Left lung (tissue), 10 donors: Measurements from ENCODE around the gene ZCWPW1. TPM values are rescaled to one million over a fixed set of nuclear protein-coding genes. Genes with fewer than 3 reads are reported as not detected.
A peak's percentile ranks its signal among the peaks of the same experiment; 100 is the strongest.
"Not testable (repeated sequence)": the region's sequence is repeated elsewhere in the genome, so short reads cannot be mapped to it uniquely, and the experiment has no call there.

Source experiments
- ATAC-seq: fragments of 200-7000 bp; cut with Tn5 transposase; one replicate; pipeline ENCODE4 v1.9.1; 2020; ENCODE audit warnings: moderate library complexity
- DNase-seq, 4 donors: peaks; one replicate each; pipeline ENCODE4 v3.0.0-alpha.2; 2013 to 2020
- H3K27ac ChIP-seq, 2 donors: fragments of 200-600 bp; sonication (generic) in 1 of 2; one replicate each; pipeline versions ENCODE4 v1.5.0 to v1.8.0; 2020 to 2021
- H3K27me3 ChIP-seq, 2 donors: fragments of 200-600 bp; sonication (generic) in 1 of 2; one replicate each; pipeline versions ENCODE4 v1.5.0 to v1.8.0; 2020 to 2021
- H3K36me3 ChIP-seq, 2 donors: fragments of 200-600 bp; sonication (generic) in 1 of 2; one replicate each; pipeline versions ENCODE4 v1.5.0 to v1.8.0; 2020 to 2021
- H3K4me1 ChIP-seq, 2 donors: fragments of 200-600 bp; one replicate each; pipeline ENCODE4 v1.8.0; 2021
- H3K4me3 ChIP-seq, 2 donors: fragments of 200-600 bp; sonication (generic) in 1 of 2; one replicate each; pipeline versions ENCODE4 v1.5.0 to v1.8.0; 2020 to 2021; ENCODE audit warnings: mild to moderate bottlenecking in 1 of 2
- H3K9me3 ChIP-seq, 2 donors: fragments of 200-600 bp; sonication (generic) in 1 of 2; one replicate each; pipeline versions ENCODE4 v1.5.0 to v1.8.0; 2020 to 2021
- CTCF ChIP-seq, 2 donors: fragments of 200-600 bp; sonication (generic) in 1 of 2; IDR thresholded peaks; one replicate each; pipeline versions ENCODE4 v1.5.0 to v1.8.0; 2021; ENCODE audit warnings: antibody characterized with exemption in 2 of 2
- intact Hi-C, 2 donors: fragments of 100-400 bp; cut with DNase I; formaldehyde crosslinking; loops; one replicate each; pipeline versions ENCODE4 v1.11.2 to v1.14.2; 2022
- polyA plus RNA-seq, 6 donors: library from polyadenylated mRNA; unstranded; fragments of 120-200 nt; gene quantifications; one replicate each; pipeline ENCODE4 v1.2.1, GENCODE V29; 2013; ENCODE audit not compliant: insufficient read length in 6 of 6
- total RNA-seq, 2 donors: library from RNA; stranded (reverse); fragmentation: NEBNext Ultra II Directional; extraction: Animal tissue kit (Norgen Biotek cat#: 25700); gene quantifications; one replicate each; pipeline ENCODE4 v1.2.1, GENCODE V29; 2021
- donor health status: DM: no; HTN: yes; CAD: no.
- donor health status: DM: no; HTN: no; CAD: no.

ZCWPW1 gene
- total and polyA plus RNA-seq, 8 donors, result 2.9 to 9.8 (median 8.6) TPM

GRCh38 chr7:100390286-100391009, 38.1 kb downstream of the ZCWPW1 start:
- H3K4me1 ChIP-seq, result no peaks in the 10 kb centered on the region
- DNase-seq (no peak), ATAC-seq (no peak)
- H3K4me3 ChIP-seq, result no peak overlapping the region
- intact Hi-C loops, result no loop called here
- no peak for TF ChIP-seq CTCF (IDR thresholded peaks at IDR 0.05)
- peaks cover 0 to 10% of the 10 kb centered on the region in 2 donors for H3K27me3 ChIP-seq
- no peak overlapping the region for H3K27ac ChIP-seq
- H3K9me3 ChIP-seq, result no peaks in the 10 kb centered on the region
- H3K36me3 ChIP-seq, result peaks cover 0 to 7% of the 10 kb centered on the region in 2 donors

- no peak for TF ChIP-seq CTCF (IDR thresholded peaks at IDR 0.05)
- intact Hi-C loops, result no loop called here
- H3K36me3 ChIP-seq, result peaks cover 0 to 7% of the 10 kb centered on the region in 2 donors
- H3K4me1 ChIP-seq, result peaks cover 0 to 8% of the 10 kb centered on the region in 2 donors
- H3K27me3 ChIP-seq, result peaks cover 0 to 10% of the 10 kb centered on the region in 2 donors
- no peaks in the 10 kb centered on the region for H3K9me3 ChIP-seq
- ATAC-seq (no peak), DNase-seq (no peak)
- no peak overlapping the region for H3K4me3 ChIP-seq
- no peak overlapping the region for H3K27ac ChIP-seq
These were observed 38.9 kb downstream of the ZCWPW1 start for GRCh38 chr7:100389437-100390088.

- DNase-seq (no peak), ATAC-seq (no peak)
- Histone ChIP-seq H3K27ac (no peak overlapping the region), H3K9me3 (no peaks in the 10 kb centered on the region), H3K27me3 (peaks cover 0 to 10% of the 10 kb centered on the region in 2 donors), H3K4me3 (no peak overlapping the region), H3K36me3 (peaks cover 0 to 7% of the 10 kb centered on the region in 2 donors), H3K4me1 (peaks cover 0 to 8% of the 10 kb centered on the region in 2 donors)
- TF ChIP-seq CTCF (IDR thresholded peaks at IDR 0.05), result no peak
- intact Hi-C loops, result no loop called here
These were observed 40.8 kb downstream of the ZCWPW1 start for GRCh38 chr7:100387695-100388094.

- intact Hi-C loops, result no loop called here
- TF ChIP-seq CTCF (IDR thresholded peaks at IDR 0.05), result no peak
These were observed 41.6 kb downstream of the ZCWPW1 start for GRCh38 chr7:100386940-100387339.

GRCh38 chr7:100384628-100385294, 43.7 kb downstream of the ZCWPW1 start:
- no peak for DNase-seq
- intact Hi-C loops, result no loop called here
- H3K27me3 ChIP-seq, result peaks cover 0 to 10% of the 10 kb centered on the region in 2 donors
- no peaks in the 10 kb centered on the region for H3K9me3 ChIP-seq
- peaks cover 0 to under 1% of the 10 kb centered on the region in 2 donors for H3K36me3 ChIP-seq
- no peak overlapping the region for H3K4me3 ChIP-seq
- TF ChIP-seq CTCF (IDR thresholded peaks at IDR 0.05), result no peak
- ATAC-seq, result peak; percentile 36
- H3K4me1 ChIP-seq, result peaks cover 0 to 28% of the 10 kb centered on the region in 2 donors
- no peak overlapping the region for H3K27ac ChIP-seq

More at GRCh38 chr7:100386940-100387339, 41.6 kb downstream of the ZCWPW1 start:
- Histone ChIP-seq H3K27me3 (peaks cover 0 to 10% of the 10 kb centered on the region in 2 donors), H3K36me3 (peaks cover 0 to 7% of the 10 kb centered on the region in 2 donors), H3K27ac (no peak overlapping the region), H3K9me3 (no peaks in the 10 kb centered on the region), H3K4me1 (peaks cover 0 to 8% of the 10 kb centered on the region in 2 donors), H3K4me3 (no peak overlapping the region)
- ATAC-seq (no peak), DNase-seq (no peak)

GRCh38 chr7:100382234-100382853, 46.2 kb downstream of the ZCWPW1 start:
- Histone ChIP-seq H3K27ac (peak overlapping the region in 1 of 2 donors; percentile 25), H3K4me1 (peaks cover 0 to 50% of the 10 kb centered on the region in 2 donors)
- DNase-seq, ATAC-seq, H3K36me3 ChIP-seq, H3K9me3 ChIP-seq, H3K27me3 ChIP-seq, H3K4me3 ChIP-seq, intact Hi-C loops: not testable (repeated sequence)

- not testable (repeated sequence) for DNase-seq, ATAC-seq
- peaks cover 0 to 55% of the 10 kb centered on the region in 2 donors for H3K4me1 ChIP-seq
These were observed 46.8 kb downstream of the ZCWPW1 start for GRCh38 chr7:100381531-100382233.

More at GRCh38 chr7:100381531-100382233, 46.8 kb downstream of the ZCWPW1 start:
- intact Hi-C loops, H3K9me3 ChIP-seq, H3K4me3 ChIP-seq, H3K27ac ChIP-seq, H3K27me3 ChIP-seq, H3K36me3 ChIP-seq: not testable (repeated sequence)
